ENCODE measurements around the gene CXCL14.

DNA sequence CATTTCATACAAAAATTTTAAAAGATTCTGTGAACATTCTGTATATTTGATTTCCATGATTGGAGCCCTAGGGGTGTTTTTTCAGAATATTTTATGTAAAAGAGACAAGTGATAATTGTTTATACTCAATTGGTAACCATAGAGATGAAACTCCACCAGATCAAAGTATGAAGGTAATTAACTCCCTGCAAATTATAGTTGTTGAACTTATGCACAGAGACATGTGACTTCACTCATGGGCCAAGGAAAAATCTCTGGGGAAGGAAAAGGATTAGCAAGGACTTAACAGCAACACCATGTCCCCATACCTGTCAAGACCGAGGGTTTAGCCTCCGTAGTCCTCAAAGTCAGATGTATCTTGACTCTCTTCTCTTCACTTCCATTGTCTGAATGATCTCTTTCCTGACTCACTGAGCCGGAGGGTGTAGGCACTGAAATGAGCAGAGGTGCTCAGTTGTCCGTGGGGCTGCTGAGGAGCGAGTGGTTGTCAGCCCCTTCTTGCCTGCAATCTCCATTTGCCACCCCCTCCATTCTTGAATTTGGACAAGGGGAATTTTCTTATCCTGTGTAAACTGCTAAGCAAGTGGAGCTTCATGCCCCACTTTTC, 17.5 kb upstream of the CXCL14 start:
- TF ChIP-seq, protein P1, sequence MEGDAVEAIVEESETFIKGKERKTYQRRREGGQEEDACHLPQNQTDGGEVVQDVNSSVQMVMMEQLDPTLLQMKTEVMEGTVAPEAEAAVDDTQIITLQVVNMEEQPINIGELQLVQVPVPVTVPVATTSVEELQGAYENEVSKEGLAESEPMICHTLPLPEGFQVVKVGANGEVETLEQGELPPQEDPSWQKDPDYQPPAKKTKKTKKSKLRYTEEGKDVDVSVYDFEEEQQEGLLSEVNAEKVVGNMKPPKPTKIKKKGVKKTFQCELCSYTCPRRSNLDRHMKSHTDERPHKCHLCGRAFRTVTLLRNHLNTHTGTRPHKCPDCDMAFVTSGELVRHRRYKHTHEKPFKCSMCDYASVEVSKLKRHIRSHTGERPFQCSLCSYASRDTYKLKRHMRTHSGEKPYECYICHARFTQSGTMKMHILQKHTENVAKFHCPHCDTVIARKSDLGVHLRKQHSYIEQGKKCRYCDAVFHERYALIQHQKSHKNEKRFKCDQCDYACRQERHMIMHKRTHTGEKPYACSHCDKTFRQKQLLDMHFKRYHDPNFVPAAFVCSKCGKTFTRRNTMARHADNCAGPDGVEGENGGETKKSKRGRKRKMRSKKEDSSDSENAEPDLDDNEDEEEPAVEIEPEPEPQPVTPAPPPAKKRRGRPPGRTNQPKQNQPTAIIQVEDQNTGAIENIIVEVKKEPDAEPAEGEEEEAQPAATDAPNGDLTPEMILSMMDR (conservative IDR thresholded peaks at IDR 0.05; ENCODE audit: low read depth, low read length) = no peak
- TF ChIP-seq EZH2 (IDR thresholded peaks at IDR 0.05; ENCODE audit: low read length, unreplicated experiment) (no peak), EZH2phosphoT487 (IDR thresholded peaks at IDR 0.05; ENCODE audit: borderline replicate concordance, low read length) (no peak)

Measured in PC-3 (cell line).